GM19372 (cell line): ENCODE data around the gene CELF4.

Experiments used
- ATAC-seq: cut with Tn5 transposase; IDR thresholded peaks from one replicate; pipeline ENCODE4 v1.9.1; 2021; ENCODE audit warnings: mild to moderate bottlenecking, low read depth, moderate library complexity; ENCODE audit not compliant: unreplicated experiment

Gene CELF4

GRCh38 chr18:37249895-37250618 is 315.5 kb downstream of the CELF4 start:
- ATAC-seq: no peak

GRCh38 chr18:37249171-37249886 is 316.3 kb downstream of the CELF4 start:
- ATAC-seq: no peak

DNA sequence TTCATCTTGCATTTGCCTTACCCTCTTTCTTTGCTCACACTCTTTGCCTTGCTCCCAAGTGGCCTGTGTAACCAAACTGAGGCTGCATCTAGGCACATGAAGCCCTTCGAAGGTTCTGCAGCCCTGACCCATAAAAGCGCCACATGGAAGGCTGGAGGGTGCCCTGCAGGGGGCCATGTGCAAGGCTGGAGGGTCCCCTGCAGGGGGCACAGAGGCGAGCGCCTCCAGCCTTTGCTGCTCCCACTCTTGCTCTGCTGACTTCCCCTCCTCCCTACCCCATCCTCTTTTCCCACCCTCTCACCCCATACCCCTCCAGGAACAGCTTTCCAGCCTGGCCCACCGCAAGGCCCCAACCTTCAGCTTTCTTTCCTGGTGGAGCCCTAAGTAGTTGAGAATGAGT is 317.3 kb downstream of the CELF4 start:
- ATAC-seq: no peak

GRCh38 chr18:37247497-37248161 is 318.0 kb downstream of the CELF4 start:
- ATAC-seq: no peak

- no peak for ATAC-seq
These were observed 318.7 kb downstream of the CELF4 start for GRCh38 chr18:37246779-37247340.

DNA sequence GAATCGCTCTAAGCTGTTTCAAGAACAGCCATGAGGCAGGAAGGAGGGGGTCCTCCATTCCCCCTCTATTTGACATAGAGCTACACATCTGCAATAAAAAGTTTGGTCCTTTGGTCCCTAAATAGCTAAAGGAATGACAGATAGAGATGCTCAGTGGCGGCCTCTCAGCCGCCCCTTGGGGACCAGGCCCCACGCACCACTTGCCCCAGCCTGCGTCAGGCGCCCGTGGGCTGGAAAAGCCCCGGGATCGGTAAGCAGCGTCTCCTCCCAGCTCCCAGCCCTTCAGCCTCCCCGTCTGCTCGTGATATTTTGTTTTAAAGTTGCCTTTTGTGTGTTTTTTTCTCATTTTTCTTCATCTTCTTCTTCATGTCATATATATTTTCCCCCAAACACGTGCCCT is 321.0 kb downstream of the CELF4 start:
- no peak for ATAC-seq

DNA sequence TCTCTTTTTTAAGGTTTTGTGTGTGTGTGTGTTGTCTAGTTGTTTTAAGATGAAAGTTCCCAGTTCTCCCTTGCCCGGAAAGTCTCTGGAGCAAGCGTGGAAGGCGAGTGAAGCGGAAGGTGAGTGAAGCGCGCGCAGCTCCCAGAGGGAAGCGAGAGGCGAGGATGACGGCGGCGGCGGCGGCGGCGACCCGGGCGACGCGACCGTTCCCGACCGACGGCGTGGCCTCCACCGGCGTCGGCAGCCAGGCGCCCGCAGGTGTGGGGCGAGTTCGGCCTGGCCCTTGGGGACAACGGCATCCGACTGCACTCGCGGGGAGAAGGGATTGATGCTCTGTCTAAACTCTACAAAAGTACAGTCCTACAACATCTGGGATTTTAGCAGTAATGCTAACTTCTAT is 321.9 kb downstream of the CELF4 start:
- ATAC-seq: no peak

- ATAC-seq: no peak
These were observed 322.6 kb downstream of the CELF4 start for GRCh38 chr18:37242826-37243560.

DNA sequence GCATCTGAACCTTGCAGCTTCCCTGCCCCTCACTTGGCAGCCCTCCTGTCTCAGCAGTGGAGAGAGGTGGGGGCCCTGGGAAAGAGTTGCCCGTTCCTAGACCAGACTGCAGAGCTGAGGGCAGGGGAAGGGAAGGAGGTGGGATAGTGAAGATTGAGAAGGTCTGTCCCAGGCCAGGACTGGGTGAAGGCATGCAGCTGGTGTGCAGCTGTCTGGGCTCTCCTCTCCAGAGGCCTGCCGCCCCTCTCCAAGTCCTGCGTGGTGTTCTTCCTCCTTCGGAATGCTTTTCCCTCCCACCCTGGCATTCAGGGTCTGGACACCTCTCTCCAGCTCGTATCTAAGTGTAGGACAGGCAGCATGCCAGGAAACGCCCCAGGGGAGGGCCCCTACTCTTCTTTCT is 323.5 kb downstream of the CELF4 start:
- ATAC-seq: no peak

- no peak for ATAC-seq
These were observed 327.1 kb downstream of the CELF4 start for GRCh38 chr18:37238282-37239108.

- ATAC-seq: no peak
These were observed 330.0 kb downstream of the CELF4 start for GRCh38 chr18:37235583-37235982.

- no peak for ATAC-seq
These were observed 334.3 kb downstream of the CELF4 start for GRCh38 chr18:37231251-37231650.

- ATAC-seq: no peak
These were observed 334.8 kb downstream of the CELF4 start for GRCh38 chr18:37230768-37231167.

DNA sequence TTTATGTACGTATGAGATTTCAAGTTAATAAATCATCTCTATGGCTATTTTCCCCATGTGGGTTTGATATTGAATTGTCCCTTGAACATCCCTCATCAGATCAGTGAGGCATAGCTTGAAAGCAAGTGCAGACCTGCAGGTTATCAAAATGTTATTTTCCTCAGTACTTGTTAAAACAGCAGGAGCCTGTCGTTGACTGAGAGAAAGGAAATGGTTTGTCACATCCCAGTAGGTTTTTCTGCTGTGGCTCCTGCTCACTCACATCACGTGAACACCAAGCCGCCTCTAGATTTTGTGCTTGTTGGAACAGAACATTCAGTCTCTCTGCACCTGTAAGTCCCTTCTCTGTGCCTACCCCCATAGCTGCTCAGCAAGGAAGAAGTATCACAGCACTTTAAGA is 340.3 kb downstream of the CELF4 start:
- no peak for ATAC-seq

- no peak for ATAC-seq
These were observed 342.6 kb downstream of the CELF4 start for GRCh38 chr18:37222999-37223378.

DNA sequence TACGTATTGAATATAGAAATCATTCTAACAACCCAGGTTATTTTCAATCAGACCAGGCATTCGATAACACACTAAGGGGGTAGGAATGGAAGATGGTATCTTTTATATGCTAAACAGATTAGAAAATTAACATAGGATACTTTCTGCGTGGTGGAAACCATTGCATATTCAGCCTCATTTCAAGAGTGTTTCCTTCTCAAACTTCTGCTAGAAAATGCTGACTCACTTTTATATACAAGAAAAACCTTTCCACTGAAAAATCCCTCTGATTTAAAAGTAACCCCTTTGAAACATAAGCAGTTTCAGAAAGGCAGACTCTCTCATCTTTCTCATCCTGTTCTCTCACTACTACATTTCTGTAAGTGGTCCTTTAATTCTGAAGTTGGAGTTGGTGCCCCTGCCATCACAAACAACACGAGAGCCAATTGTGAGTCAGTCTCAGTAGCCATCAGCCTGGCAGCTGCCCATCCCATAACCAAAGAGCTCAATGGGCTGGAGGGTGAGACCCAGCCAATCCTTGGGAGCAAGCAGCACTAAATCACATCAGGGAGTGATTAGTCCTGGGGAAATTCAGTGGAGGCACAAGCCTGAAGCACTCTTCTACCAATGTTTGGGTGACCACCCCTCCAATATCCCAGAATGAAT is 343.1 kb downstream of the CELF4 start:
- ATAC-seq: no peak

DNA sequence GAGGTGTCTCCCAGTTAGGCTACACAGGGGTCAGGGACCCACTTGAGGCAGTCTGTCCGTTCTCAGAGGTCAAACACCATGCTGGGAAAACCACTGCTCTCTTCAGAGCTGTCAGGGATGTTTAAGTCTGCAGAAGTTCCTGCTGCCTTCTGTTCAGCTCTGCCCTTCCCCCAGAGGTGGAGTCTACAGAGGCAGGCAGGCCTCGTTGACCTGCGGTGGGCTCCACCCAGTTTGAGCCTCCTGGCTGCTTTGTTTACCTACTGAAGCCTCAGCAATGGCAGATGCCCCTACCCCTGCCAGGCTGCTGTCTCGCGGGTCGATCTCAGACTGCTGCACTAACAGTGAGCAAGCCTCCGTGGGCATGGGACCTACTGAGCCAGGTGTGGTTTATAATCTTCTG is 346.3 kb downstream of the CELF4 start:
- ATAC-seq: no peak

DNA sequence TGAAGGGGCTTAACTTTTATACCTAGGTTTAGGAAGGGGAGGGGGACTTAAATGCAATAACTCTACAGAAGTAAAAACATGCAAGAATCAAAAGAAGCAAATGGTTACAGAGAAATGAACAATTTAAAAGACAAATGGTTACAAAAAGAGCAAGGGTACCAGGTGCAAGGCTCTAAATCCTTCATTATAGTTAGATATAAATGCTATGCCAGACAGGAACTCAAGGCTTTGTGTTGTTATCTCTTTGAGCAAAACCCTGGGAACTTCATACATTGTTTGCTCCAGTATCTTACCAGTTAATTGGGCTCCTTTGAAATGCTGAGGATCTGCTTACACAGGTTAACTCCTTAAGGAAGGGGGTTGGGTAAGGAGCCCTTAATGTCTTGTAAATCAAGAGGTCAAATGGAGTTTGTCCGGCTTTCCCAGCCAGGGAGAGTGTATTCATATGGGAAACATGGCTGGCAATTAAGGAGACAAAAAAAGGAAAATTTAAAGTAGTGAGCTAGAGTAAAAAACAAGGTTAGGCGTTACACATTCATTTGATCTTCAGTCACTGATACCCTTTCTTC is 347.5 kb downstream of the CELF4 start:
- ATAC-seq: no peak

DNA sequence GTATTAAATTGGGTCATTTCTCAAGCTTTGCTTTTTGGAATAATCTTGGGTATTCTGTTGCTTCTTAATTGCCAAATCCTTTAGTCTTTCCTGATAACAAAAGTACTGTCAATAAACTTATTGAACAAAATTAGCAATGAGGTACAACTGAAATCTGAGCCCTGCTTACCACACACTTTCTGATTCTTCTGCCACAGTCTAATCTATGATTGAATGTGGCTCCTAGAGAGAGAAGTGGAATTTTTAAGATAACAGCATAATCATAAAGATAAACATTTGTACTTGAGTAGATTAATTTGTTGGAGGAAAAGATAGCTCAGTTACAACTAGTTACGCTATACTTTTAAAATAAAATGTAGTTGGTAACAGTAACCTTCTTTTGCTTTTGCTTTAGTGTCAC is 354.8 kb downstream of the CELF4 start:
- ATAC-seq: no peak
